Keratinocyte (primary cell): Measurements from ENCODE around the gene MAD1L1.

Experiments
- EZH2 ChIP-seq: IDR thresholded peaks from one replicate; pipeline ENCODE4 v1.6.1; 2012; ENCODE audit warnings: inconsistent platforms, mild to moderate bottlenecking, low read length, moderate library complexity
- TF ChIP-seq, protein P1 (sequence below), 3 experiments: IDR thresholded peaks in 1 of 3; conservative IDR thresholded peaks in 1 of 3; optimal IDR thresholded peaks in 1 of 3; 2 replicates in 2 of 3; 3 replicates in 1 of 3; pipeline versions ENCODE3 to v1.5.1; 2011; ENCODE audit warnings: low read length in 3 of 3, mild to moderate bottlenecking in 3 of 3, moderate library complexity in 2 of 3, control low read depth in 1 of 3, inconsistent platforms in 1 of 3; ENCODE audit not compliant: insufficient read depth in 2 of 3; ENCODE audit errors: extremely low read depth in 1 of 3

GRCh38 chr7:2037808-2038522 lies 194.8 kb downstream of the MAD1L1 start:
- TF ChIP-seq, protein P1, sequence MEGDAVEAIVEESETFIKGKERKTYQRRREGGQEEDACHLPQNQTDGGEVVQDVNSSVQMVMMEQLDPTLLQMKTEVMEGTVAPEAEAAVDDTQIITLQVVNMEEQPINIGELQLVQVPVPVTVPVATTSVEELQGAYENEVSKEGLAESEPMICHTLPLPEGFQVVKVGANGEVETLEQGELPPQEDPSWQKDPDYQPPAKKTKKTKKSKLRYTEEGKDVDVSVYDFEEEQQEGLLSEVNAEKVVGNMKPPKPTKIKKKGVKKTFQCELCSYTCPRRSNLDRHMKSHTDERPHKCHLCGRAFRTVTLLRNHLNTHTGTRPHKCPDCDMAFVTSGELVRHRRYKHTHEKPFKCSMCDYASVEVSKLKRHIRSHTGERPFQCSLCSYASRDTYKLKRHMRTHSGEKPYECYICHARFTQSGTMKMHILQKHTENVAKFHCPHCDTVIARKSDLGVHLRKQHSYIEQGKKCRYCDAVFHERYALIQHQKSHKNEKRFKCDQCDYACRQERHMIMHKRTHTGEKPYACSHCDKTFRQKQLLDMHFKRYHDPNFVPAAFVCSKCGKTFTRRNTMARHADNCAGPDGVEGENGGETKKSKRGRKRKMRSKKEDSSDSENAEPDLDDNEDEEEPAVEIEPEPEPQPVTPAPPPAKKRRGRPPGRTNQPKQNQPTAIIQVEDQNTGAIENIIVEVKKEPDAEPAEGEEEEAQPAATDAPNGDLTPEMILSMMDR (optimal IDR thresholded peaks at IDR 0.05 in 1 of 3, IDR thresholded peaks at IDR 0.05 in 1 of 3, conservative IDR thresholded peaks at IDR 0.05 in 1 of 3; ENCODE audit: extremely low read depth in 1 of 3, insufficient read depth in 2 of 3, low read length in 3 of 3) = no peak
- no peak for TF ChIP-seq EZH2
